WTC11 (cell line): ENCODE measurements around the gene HES6. TPM values are rescaled to one million over a fixed set of nuclear protein-coding genes. Genes with fewer than 3 reads are reported as not detected.

Experiments used
- ATAC-seq: fragments of 200-7000 bp; cut with Tn5 transposase; 2 replicates; pipeline ENCODE4 v1.10.0; 2021; ENCODE audit warnings: mild to moderate bottlenecking, moderate library complexity
- CTCF ChIA-PET: fragments of 300-600 bp; sonication (Branson Sonifier 250); formaldehyde crosslinking; loops from one replicate; lab custom pipeline; 2021; ENCODE audit warnings: antibody characterized with exemption; lab: Charles Lee
- POLR2A ChIA-PET: fragments of 350-600 bp; sonication (Branson Sonifier 250); formaldehyde crosslinking; loops from one replicate; lab custom pipeline; 2021; ENCODE audit warnings: antibody characterized with exemption; lab: Charles Lee
- DNase-seq: peaks from one replicate; pipeline ENCODE4 v3.0.0; 2021; ENCODE audit warnings: low spot score
- H3K27ac Mint-ChIP-seq: 2 replicates; pipeline ENCODE4 v1.8.0; 2021; ENCODE audit warnings: mixed read lengths
- H3K27me3 Mint-ChIP-seq: 2 replicates; pipeline ENCODE4 v1.8.0; 2021; ENCODE audit warnings: low read depth, mild to moderate bottlenecking, moderate library complexity, mixed read lengths
- H3K36me3 Mint-ChIP-seq: 2 replicates; pipeline ENCODE4 v1.8.0; 2021; ENCODE audit warnings: mixed read lengths
- H3K4me1 Mint-ChIP-seq: 2 replicates; pipeline ENCODE4 v1.8.0; 2022; ENCODE audit warnings: mixed read lengths
- H3K4me3 Mint-ChIP-seq: 2 replicates; pipeline ENCODE4 v1.8.0; 2021; ENCODE audit warnings: mild to moderate bottlenecking, moderate library complexity, mixed read lengths
- H3K9me3 Mint-ChIP-seq: 2 replicates; pipeline ENCODE4 v1.8.0; 2021; ENCODE audit warnings: mixed read lengths
- AFF4 ChIP-seq: sonication (generic); formaldehyde crosslinking; IDR thresholded peaks from 2 replicates; pipeline ENCODE4 v1.8.1; 2023; ENCODE audit warnings: mild to moderate bottlenecking, missing genetic modification reagents, borderline replicate concordance
- AR ChIP-seq: fragments of 250-450 bp; sonication (Bioruptor Pico); IDR thresholded peaks from 2 replicates; pipeline ENCODE4 v1.9.0; 2021; ENCODE audit warnings: mild to moderate bottlenecking
- CREB1 ChIP-seq: sonication (generic); formaldehyde crosslinking; IDR thresholded peaks from 2 replicates; pipeline ENCODE4 v1.8.0; 2023; ENCODE audit warnings: mild to moderate bottlenecking, missing genetic modification reagents
- E2F1 ChIP-seq: sonication (generic); formaldehyde crosslinking; IDR thresholded peaks from 2 replicates; pipeline ENCODE4 v1.8.0; 2022; ENCODE audit warnings: mild to moderate bottlenecking, missing genetic modification reagents
- GRHL2 ChIP-seq: fragments of 250-450 bp; sonication (Bioruptor Pico); IDR thresholded peaks from 2 replicates; pipeline ENCODE4 v1.8.0; 2022; ENCODE audit warnings: mild to moderate bottlenecking, moderate library complexity; ENCODE audit not compliant: insufficient replicate concordance, severe bottlenecking
- HMGA2 ChIP-seq: fragments of 250-450 bp; sonication (Bioruptor Pico); IDR thresholded peaks from 2 replicates; pipeline ENCODE4 v1.4.0; 2021; ENCODE audit warnings: mild to moderate bottlenecking, moderate library complexity
- HMGXB4 ChIP-seq: sonication (generic); formaldehyde crosslinking; IDR thresholded peaks from 2 replicates; pipeline ENCODE4 v1.8.1; 2023; ENCODE audit warnings: mild to moderate bottlenecking, moderate library complexity, missing genetic modification reagents
- NFATC4 ChIP-seq: fragments of 250-450 bp; sonication (Bioruptor Pico); IDR thresholded peaks from 2 replicates; pipeline ENCODE4 v1.9.0; 2021; ENCODE audit warnings: mild to moderate bottlenecking
- PRDM15 ChIP-seq: sonication (generic); formaldehyde crosslinking; IDR thresholded peaks from 2 replicates; pipeline ENCODE4 v1.8.0; 2022; ENCODE audit warnings: missing genetic modification reagents
- PRRX2 ChIP-seq: fragments of 250-450 bp; sonication (Bioruptor Pico); IDR thresholded peaks from 2 replicates; pipeline ENCODE4 v1.8.0; 2021; ENCODE audit warnings: mild to moderate bottlenecking
- RELA ChIP-seq: sonication (generic); formaldehyde crosslinking; IDR thresholded peaks from 2 replicates; pipeline ENCODE4 v1.8.1; 2022; ENCODE audit warnings: missing genetic modification reagents, mild to moderate bottlenecking, borderline replicate concordance
- TP53 ChIP-seq: sonication (generic); formaldehyde crosslinking; IDR thresholded peaks from 2 replicates; pipeline ENCODE4 v1.8.1; 2023; ENCODE audit warnings: mild to moderate bottlenecking, missing genetic modification reagents
- ZBTB21 ChIP-seq: sonication (generic); formaldehyde crosslinking; IDR thresholded peaks from 2 replicates; pipeline ENCODE4 v1.8.1; 2023; ENCODE audit warnings: mild to moderate bottlenecking, missing genetic modification reagents, borderline replicate concordance
- ZNF317 ChIP-seq: sonication (generic); formaldehyde crosslinking; IDR thresholded peaks from 2 replicates; pipeline ENCODE4 v1.8.1; 2023; ENCODE audit warnings: low read depth, mild to moderate bottlenecking, moderate library complexity, missing genetic modification reagents, borderline replicate concordance
- ZNF416 ChIP-seq: fragments of 250-450 bp; sonication (Bioruptor Pico); IDR thresholded peaks from 2 replicates; pipeline ENCODE4 v1.9.0; 2021; ENCODE audit warnings: mild to moderate bottlenecking, inconsistent platforms
- ZNF423 ChIP-seq: fragments of 250-450 bp; sonication (Bioruptor Pico); IDR thresholded peaks from 2 replicates; pipeline ENCODE4 v2.1.2; 2022; ENCODE audit warnings: mild to moderate bottlenecking, moderate library complexity
- ZNF532 ChIP-seq: fragments of 250-450 bp; sonication (Bioruptor Pico); IDR thresholded peaks from 2 replicates; pipeline ENCODE4 v1.9.0; 2021; ENCODE audit warnings: mild to moderate bottlenecking, borderline replicate concordance
- total RNA-seq: library from RNA; stranded (reverse); gene quantifications from 3 replicates; pipeline ENCODE4 v1.2.3, GENCODE V29; 2021

HES6 gene
- total RNA-seq, 1 experiment from 2014 or later: 52.1 TPM

GRCh38 chr2:238264072-238264460, 24.2 kb upstream of the HES6 start (continued):
- TF ChIP-seq HMGA2 (no peak), E2F1 (CRISPR knock-in tag) (no peak), PRDM15 (CRISPR knock-in tag) (no peak), ZNF532 (no peak)
- TF ChIP-seq, all 79 proteins: peak for 0

GRCh38 chr2:238263204-238264071, 23.6 kb upstream of the HES6 start:
- peaks cover 3% of the 10 kb centered on the region for H3K4me1 Mint-ChIP-seq
- CTCF ChIA-PET: interaction anchor here (0.5 to 3.8 kb wide), 68 partner anchors 9 to 691 kb away, joined by 3 to 79 read pairs (median 4); partner anchors contain the start of genes HES6, KLHL30, PER2 and TWIST2
- DNase-seq (peak; percentile 91), ATAC-seq (peak; percentile 89)
- no peak overlapping the region for H3K4me3 Mint-ChIP-seq
- H3K27me3 Mint-ChIP-seq: no peaks in the 10 kb centered on the region
- POLR2A ChIA-PET: no interaction called here
- peak overlapping the region; percentile 83 for H3K27ac Mint-ChIP-seq
- no peaks in the 10 kb centered on the region for H3K9me3 Mint-ChIP-seq
- H3K36me3 Mint-ChIP-seq: peaks cover 5% of the 10 kb centered on the region; the same call in 1 of the 2 replicates
- TF ChIP-seq AFF4 (CRISPR knock-in tag) (no peak), GRHL2 (no peak), TP53 (CRISPR knock-in tag) (0 out of 2 replicates have a peak, but pooled peaks have one; percentile 27), HMGXB4 (CRISPR knock-in tag) (no peak), AR (CRISPR knock-in tag) (no peak), ZNF416 (no peak), ZNF317 (no peak), PRRX2 (no peak), ZNF423 (CRISPR knock-in tag) (no peak), RELA (CRISPR knock-in tag) (no peak), CREB1 (no peak), ZBTB21 (CRISPR knock-in tag) (0 out of 2 replicates have a peak, but pooled peaks have one; percentile 47), NFATC4 (no peak)
